Kidney epithelial cell (primary cell): ENCODE data around the gene PSMB9. TPM values are rescaled to one million over a fixed set of nuclear protein-coding genes. Genes with fewer than 3 reads are reported as not detected.
"Not testable (repeated sequence)": the region's sequence is repeated elsewhere in the genome, so short reads cannot be mapped to it uniquely, and the experiment has no call there.

Experiments
- DNase-seq: peaks from one replicate; pipeline ENCODE4 v3.0.0-alpha.2; 2010; ENCODE audit warnings: low read depth
- H3K27me3 ChIP-seq: 2 replicates; pipeline ENCODE4 v1.6.0; 2011; ENCODE audit warnings: low read length; ENCODE audit not compliant: control insufficient read depth, insufficient read depth
- H3K36me3 ChIP-seq: 2 replicates; pipeline ENCODE4 v1.5.1; 2011; ENCODE audit warnings: low read length; ENCODE audit not compliant: control insufficient read depth, insufficient read depth
- H3K4me3 ChIP-seq: 2 replicates; pipeline ENCODE4 v1.5.1; 2011; ENCODE audit warnings: low read depth, mild to moderate bottlenecking, control low read depth, low read length
- CTCF ChIP-seq: IDR thresholded peaks from 2 replicates; pipeline ENCODE4 v1.5.1; 2011; ENCODE audit warnings: mild to moderate bottlenecking, moderate library complexity, low read length, control low read depth, inconsistent platforms; ENCODE audit not compliant: insufficient read depth, poor library complexity, severe bottlenecking
- total RNA-seq: library from RNA; depleted of rRNA; stranded (reverse); fragments of >200 nt; gene quantifications from 2 replicates; pipeline ENCODE4 v1.2.3, GENCODE V29; 2015

The PSMB9 gene
- total RNA-seq, 1 donor from 2014 or later: 23.0 TPM

GRCh38 chr6:32867554-32868256 lies 13.7 kb downstream of the PSMB9 start:
- no peak for TF ChIP-seq CTCF
- Histone ChIP-seq H3K27me3 (peaks cover 13% of the 10 kb centered on the region), H3K4me3 (no peak overlapping the region), H3K36me3 (no peaks in the 10 kb centered on the region)
- DNase-seq: no peak

GRCh38 chr6:32868257-32868788 lies 14.3 kb downstream of the PSMB9 start:
- no peak for DNase-seq
- TF ChIP-seq CTCF: peak; percentile 75

GRCh38 chr6:32873947-32874346 lies 20.0 kb downstream of the PSMB9 start:
- DNase-seq, H3K27me3 ChIP-seq, H3K4me3 ChIP-seq, H3K36me3 ChIP-seq: not testable (repeated sequence)

More at GRCh38 chr6:32868257-32868788, 14.3 kb downstream of the PSMB9 start:
- Histone ChIP-seq H3K36me3 (no peaks in the 10 kb centered on the region), H3K27me3 (peaks cover 13% of the 10 kb centered on the region), H3K4me3 (no peak overlapping the region)

- TF ChIP-seq CTCF: no peak
- H3K4me3 ChIP-seq: no peak overlapping the region
- H3K36me3 ChIP-seq: no peaks in the 10 kb centered on the region
- H3K27me3 ChIP-seq: peaks cover 12% of the 10 kb centered on the region
- DNase-seq: no peak
Measured at GRCh38 chr6:32876603-32877002, 22.6 kb downstream of the PSMB9 start.

GRCh38 chr6:32879691-32880090 lies 25.7 kb downstream of the PSMB9 start:
- DNase-seq: no peak
- no peaks in the 10 kb centered on the region for H3K36me3 ChIP-seq
- H3K27me3 ChIP-seq: peaks cover 12% of the 10 kb centered on the region
- no peak for TF ChIP-seq CTCF
- H3K4me3 ChIP-seq: no peak overlapping the region

GRCh38 chr6:32880962-32881361 lies 27.0 kb downstream of the PSMB9 start:
- not testable (repeated sequence) for DNase-seq, H3K36me3 ChIP-seq, H3K4me3 ChIP-seq
- peaks cover 12% of the 10 kb centered on the region for H3K27me3 ChIP-seq

- H3K4me3 ChIP-seq: no peak overlapping the region
- H3K27me3 ChIP-seq: peaks cover 12% of the 10 kb centered on the region
- H3K36me3 ChIP-seq: no peaks in the 10 kb centered on the region
- TF ChIP-seq CTCF: no peak
- DNase-seq: peak; percentile 2
Measured at GRCh38 chr6:32882879-32883250, 28.9 kb downstream of the PSMB9 start.
